Airway epithelial cell (primary cell): Measurements from ENCODE around the gene RASSF9. TPM values are rescaled to one million over a fixed set of nuclear protein-coding genes. Genes with fewer than 3 reads are reported as not detected.

Experiments
- total RNA-seq: library from RNA; depleted of rRNA; stranded (reverse); fragments of >200 nt; gene quantifications from 2 replicates; pipeline ENCODE4 v1.2.3, GENCODE V29; 2015

The RASSF9 gene
- 3.5 and 4.7 TPM in 2 replicates for total RNA-seq

DNA sequence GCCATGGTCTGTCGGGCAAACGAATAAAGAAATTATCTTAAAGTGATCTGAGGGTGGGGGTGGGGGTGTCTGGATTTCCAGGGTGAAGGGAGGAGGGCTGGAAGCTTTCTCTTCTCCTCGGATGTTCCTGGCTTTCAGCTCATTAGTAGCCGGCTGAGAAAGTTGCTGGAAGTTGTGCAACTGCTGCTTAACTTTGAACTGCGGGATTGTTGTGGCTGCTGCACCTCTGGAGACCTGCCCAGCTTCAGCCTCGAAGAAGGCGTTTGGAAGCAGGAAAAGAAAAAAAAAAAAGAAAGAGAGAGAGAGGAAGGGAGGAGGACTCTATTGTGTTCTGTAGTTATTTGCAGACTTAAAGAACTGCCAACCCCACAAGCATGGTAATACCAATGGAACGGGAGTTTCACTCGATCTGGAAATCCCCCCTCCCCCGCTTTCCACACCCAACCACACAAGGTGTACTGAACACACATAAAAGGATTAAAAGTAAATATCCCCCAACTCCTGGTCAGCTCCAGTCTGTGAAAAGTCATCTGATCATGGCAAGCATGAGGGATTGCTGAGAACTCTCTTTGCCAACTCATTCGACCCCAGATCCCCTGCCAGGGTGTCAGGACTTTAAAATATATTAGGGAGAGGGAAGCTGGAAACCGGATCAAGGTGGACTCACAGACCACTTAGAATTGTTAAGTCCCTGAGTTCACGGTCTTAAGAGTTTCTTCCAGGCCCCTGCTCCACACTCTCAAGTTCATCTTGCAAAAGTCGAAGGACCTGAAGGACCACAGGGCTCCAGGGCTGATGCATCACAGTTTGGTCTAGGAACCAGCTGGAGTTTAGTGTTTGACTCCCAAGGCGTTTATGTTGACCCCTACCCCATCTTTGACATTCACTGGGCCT, at the start of gene RASSF9:
RASSF9 (minus strand) TSS at position 213 of the 894 bp plus-strand sequence; CDS start at position 5, 208 bp downstream.

DNA sequence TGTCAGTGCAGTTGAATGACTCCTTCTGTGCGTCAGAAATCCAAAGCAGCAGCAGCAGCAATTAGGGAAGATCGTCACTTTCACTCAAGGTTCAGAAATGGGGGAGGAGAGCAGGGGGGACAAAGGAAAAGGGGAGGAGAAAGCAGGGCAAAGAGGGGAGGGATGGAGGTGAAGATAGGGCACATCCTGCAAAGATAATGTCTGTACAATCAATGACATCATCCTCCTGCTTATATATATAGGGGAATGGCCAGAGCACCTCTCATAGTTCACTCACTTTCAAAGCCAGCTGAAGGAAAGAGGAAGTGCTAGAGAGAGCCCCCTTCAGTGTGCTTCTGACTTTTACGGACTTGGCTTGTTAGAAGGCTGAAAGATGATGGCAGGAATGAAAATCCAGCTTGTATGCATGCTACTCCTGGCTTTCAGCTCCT, 37.8 kb upstream of the RASSF9 start, which contains the start of gene NTS:
NTS (plus strand) TSS at position 265 of the 431 bp plus-strand sequence; CDS start at position 374, 109 bp downstream.

Other genes with a start within 250 kb of the RASSF9 start
- gene NTS, start 37.9 kb upstream of the RASSF9 start, total RNA-seq = not detected in 2 replicates